ENCODE data around the gene CD40. TPM values are rescaled to one million over a fixed set of nuclear protein-coding genes. Genes with fewer than 3 reads are reported as not detected.

Gene CD40
- polyA plus RNA-seq, 2 of the 4 experiments (the other 2 are of a cell fraction), result 4.9 to 5.2 TPM

DNA sequence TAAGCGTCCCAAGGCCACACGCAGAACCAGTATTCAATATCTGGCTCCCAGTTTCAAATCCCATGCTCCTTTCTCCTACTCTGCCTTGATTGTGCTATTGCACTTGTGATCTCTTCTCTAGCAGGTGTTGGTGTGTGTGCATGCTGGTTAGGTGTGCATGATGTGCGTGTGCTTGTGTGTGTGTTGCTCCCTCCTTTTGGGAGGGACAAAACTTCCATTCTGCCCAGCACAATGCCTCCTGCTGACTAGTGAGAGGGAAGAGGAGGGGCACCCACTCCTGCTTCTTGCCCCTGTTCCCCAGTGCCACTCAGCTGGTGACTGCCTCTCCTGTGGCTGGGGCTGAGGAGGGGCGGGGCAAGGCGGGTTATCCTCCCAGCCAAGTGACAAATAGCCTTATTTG, 19.7 kb downstream of the CD40 start:
- Histone ChIP-seq H3K4me2 (no peak overlapping the region), H3K27ac (no peak overlapping the region), H3K4me1 (no peaks in the 10 kb centered on the region), H3K9me3 (no peaks in the 10 kb centered on the region), H3K4me3 (no peak overlapping the region)
- 32% methylated on average over 5 of the region's 5 CpGs for WGBS (ENCODE audit: missing lambda C conversion rate)
- ATAC-seq (no peak), DNase-seq (ENCODE audit: low read depth in 1 of 2, low spot score in 1 of 2) (no peak), FAIRE-seq (no peak)
- ChIA-PET POLR2A (no interaction called here), CTCF (interaction anchor here (0.7 to 1.6 kb wide), 3 partner anchors 37 to 114 kb away, joined by 3 to 4 read pairs (median 3); no protein-coding TSS in a partner anchor)
- no peak for TF ChIP-seq CBX2 (IDR thresholded peaks at IDR 0.05; ENCODE audit: borderline replicate concordance, low read depth)
- no peak for TF ChIP-seq EHF (CRISPR knock-in tag; IDR thresholded peaks at IDR 0.05)
- TF ChIP-seq, protein P1, sequence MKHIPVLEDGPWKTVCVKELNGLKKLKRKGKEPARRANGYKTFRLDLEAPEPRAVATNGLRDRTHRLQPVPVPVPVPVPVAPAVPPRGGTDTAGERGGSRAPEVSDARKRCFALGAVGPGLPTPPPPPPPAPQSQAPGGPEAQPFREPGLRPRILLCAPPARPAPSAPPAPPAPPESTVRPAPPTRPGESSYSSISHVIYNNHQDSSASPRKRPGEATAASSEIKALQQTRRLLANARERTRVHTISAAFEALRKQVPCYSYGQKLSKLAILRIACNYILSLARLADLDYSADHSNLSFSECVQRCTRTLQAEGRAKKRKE (CRISPR knock-in tag; IDR thresholded peaks at IDR 0.05; ENCODE audit: low read depth), result no peak
- no peak for TF ChIP-seq FOSL2 (IDR thresholded peaks at IDR 0.05)
- no peak for TF ChIP-seq FOSL2 (CRISPR knock-in tag; IDR thresholded peaks at IDR 0.05)

DNA sequence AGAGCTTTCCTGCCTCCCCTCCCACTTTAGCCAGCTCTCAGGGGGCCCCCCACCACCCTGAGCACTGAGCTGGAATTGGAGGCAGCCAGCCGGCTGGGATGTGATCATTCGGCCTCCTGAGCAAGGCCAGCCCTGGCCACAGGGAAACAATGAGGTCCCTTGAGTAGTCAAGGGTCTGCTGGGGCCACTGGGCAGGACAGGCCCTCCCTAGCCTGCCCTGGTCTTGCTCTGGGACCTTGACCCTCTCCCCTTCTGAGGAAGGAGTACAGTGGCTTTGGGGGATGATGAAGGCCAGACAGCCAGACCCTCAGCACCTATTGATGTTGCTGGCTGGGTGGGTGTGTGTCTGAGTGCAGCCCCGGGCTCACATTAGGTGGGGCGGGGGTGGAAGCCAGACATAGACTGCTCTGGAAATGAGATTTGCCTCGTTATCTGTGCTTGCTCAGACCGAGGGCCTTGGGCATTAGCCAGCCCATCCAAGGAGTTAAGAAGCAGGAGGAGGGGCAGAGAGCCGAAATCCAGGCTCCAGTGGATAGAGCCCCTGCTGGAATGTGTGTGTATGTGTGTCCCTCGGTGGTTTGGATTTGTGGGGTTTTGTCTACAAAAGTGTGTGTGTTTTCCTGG, 21.3 kb downstream of the CD40 start:
- CTCF ChIA-PET, result interaction anchor here (0.6 to 1.6 kb wide), 6 partner anchors 11 to 238 kb away, joined by 3 to 4 read pairs (median 4); no protein-coding TSS in a partner anchor
- POLR2A ChIA-PET, result no interaction called here
- ATAC-seq, result peak in 1 of 2 experiments; percentile 35; a peak in 2 of 6 replicates
- TF ChIP-seq PHF8 (IDR thresholded peaks at IDR 0.05; ENCODE audit: borderline replicate concordance, low read depth), result no peak
- TF ChIP-seq ESRRA (IDR thresholded peaks at IDR 0.05; ENCODE audit: borderline replicate concordance, low read length), result no peak
- no peak for TF ChIP-seq CEBPB (IDR thresholded peaks at IDR 0.05)
- TF ChIP-seq HOXA7 (CRISPR knock-in tag; IDR thresholded peaks at IDR 0.05), result no peak
- no peak for DNase-seq (ENCODE audit: low read depth in 1 of 2, low spot score in 1 of 2)
- Histone ChIP-seq H3K9me3 (no peaks in the 10 kb centered on the region), H3K4me3 (no peak overlapping the region), H3K4me1 (no peaks in the 10 kb centered on the region), H3K27ac (no peak overlapping the region), H3K4me2 (no peak overlapping the region)
- FAIRE-seq, result no peak
- WGBS (ENCODE audit: missing lambda C conversion rate), result 13% methylated on average over 4 of the region's 8 CpGs

DNA sequence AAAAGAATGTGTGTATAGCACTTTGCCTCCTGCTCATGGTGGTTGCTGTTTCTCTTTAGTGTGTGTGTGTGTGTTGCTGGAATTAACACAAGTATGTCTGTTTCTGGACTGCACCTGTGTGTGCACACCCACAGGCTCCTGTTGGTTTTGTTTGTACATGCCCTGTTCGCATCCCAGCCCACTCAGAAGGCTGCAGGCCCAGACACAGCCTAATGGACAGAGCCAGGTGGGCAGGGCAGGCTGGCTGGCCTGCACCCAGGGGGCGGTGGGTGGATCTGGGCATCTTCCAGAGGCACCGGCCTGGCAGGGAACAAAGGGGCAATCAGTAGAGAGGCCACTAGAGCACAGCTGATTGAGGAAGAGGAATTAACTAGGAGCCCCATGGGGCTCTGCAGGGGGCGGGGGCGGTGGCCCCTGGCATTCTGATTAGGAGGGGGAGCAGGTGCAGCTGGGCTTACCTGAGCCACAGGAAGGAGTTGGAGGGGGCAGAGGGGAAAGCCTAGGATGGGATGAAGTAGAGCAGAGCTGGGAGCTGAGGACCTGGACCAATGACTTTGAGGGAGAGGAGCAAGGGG, 21.9 kb downstream of the CD40 start:
- Histone ChIP-seq H3K9me3 (no peaks in the 10 kb centered on the region), H3K4me2 (no peak overlapping the region), H3K4me3 (no peak overlapping the region), H3K4me1 (no peaks in the 10 kb centered on the region), H3K27ac (no peak overlapping the region)
- TF ChIP-seq, protein P2, sequence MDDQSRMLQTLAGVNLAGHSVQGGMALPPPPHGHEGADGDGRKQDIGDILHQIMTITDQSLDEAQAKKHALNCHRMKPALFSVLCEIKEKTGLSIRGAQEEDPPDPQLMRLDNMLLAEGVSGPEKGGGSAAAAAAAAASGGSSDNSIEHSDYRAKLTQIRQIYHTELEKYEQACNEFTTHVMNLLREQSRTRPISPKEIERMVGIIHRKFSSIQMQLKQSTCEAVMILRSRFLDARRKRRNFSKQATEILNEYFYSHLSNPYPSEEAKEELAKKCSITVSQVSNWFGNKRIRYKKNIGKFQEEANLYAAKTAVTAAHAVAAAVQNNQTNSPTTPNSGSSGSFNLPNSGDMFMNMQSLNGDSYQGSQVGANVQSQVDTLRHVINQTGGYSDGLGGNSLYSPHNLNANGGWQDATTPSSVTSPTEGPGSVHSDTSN (IDR thresholded peaks at IDR 0.05), result no peak
- TF ChIP-seq HEYL (CRISPR knock-in tag; IDR thresholded peaks at IDR 0.05) (no peak), PHF8 (IDR thresholded peaks at IDR 0.05; ENCODE audit: borderline replicate concordance, low read depth) (no peak), JUNB (IDR thresholded peaks at IDR 0.05) (no peak), EHF (CRISPR knock-in tag; IDR thresholded peaks at IDR 0.05) (no peak), CHD2 (IDR thresholded peaks at IDR 0.05; ENCODE audit: low read length, partially characterized antibody) (no peak), RCOR1 (IDR thresholded peaks at IDR 0.05; ENCODE audit: low read depth, low read length) (no peak)
- no peak for FAIRE-seq
- 25% methylated on average over 1 of the region's 5 CpGs for WGBS (ENCODE audit: missing lambda C conversion rate)
- DNase-seq (ENCODE audit: low read depth in 1 of 2, low spot score in 1 of 2), result no peak
- CTCF ChIA-PET, result interaction anchor here (0.9 to 3.0 kb wide), 3 partner anchors 9 to 209 kb away, joined by 3 to 28 read pairs (median 10); no protein-coding TSS in a partner anchor
- ATAC-seq, result no peak
- POLR2A ChIA-PET, result no interaction called here

DNA sequence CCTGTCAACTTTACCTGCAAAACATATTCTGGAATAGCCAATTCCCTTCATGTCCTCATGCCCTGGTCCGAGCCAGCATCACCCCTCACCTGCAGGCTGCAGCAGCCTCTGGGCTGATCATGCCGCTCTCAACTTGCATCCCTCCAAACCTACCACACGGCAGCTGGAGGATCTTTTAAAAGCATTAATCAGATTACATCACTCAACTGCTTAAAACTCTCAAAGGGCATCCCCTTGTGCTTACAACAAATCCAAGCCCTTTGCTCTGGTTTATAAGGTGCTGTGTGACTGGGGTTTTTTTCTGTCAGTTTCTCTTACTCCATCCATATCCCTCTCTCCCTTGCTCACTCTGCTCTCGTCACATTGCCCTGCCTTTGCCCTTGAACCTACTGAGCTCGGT, 24.0 kb downstream of the CD40 start:
- no peak overlapping the region for H3K27ac ChIP-seq
- WGBS (ENCODE audit: missing lambda C conversion rate), result 9% methylated on average over 5 of the region's 5 CpGs
- no peak for TF ChIP-seq RCOR1 (IDR thresholded peaks at IDR 0.05; ENCODE audit: low read depth, low read length)
- TF ChIP-seq ZNF302 (CRISPR knock-in tag; IDR thresholded peaks at IDR 0.05), result no peak
- TF ChIP-seq TP53 (CRISPR knock-in tag; IDR thresholded peaks at IDR 0.05), result no peak
- TF ChIP-seq TFCP2L1 (CRISPR knock-in tag; IDR thresholded peaks at IDR 0.05), result no peak
- TF ChIP-seq FOSB (CRISPR knock-in tag; IDR thresholded peaks at IDR 0.05), result no peak
- TF ChIP-seq ESRRA (IDR thresholded peaks at IDR 0.05; ENCODE audit: borderline replicate concordance, low read length), result no peak
- TF ChIP-seq HOXA7 (CRISPR knock-in tag; IDR thresholded peaks at IDR 0.05), result no peak
- no peak for TF ChIP-seq CEBPB (IDR thresholded peaks at IDR 0.05)
- no peak for TF ChIP-seq SREBF2 (IDR thresholded peaks at IDR 0.05)
- TF ChIP-seq, protein P3, sequence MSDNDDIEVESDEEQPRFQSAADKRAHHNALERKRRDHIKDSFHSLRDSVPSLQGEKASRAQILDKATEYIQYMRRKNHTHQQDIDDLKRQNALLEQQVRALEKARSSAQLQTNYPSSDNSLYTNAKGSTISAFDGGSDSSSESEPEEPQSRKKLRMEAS (IDR thresholded peaks at IDR 0.05), result no peak
- TF ChIP-seq, protein P2 (IDR thresholded peaks at IDR 0.05), result no peak
- no peak for TF ChIP-seq GATA3 (IDR thresholded peaks at IDR 0.05; ENCODE audit: borderline replicate concordance)
- no peak for TF ChIP-seq JUNB (IDR thresholded peaks at IDR 0.05)
- TF ChIP-seq HDAC2 (IDR thresholded peaks at IDR 0.05), result no peak
- TF ChIP-seq CHD2 (IDR thresholded peaks at IDR 0.05; ENCODE audit: low read length, partially characterized antibody), result no peak
- TF ChIP-seq, protein P4, sequence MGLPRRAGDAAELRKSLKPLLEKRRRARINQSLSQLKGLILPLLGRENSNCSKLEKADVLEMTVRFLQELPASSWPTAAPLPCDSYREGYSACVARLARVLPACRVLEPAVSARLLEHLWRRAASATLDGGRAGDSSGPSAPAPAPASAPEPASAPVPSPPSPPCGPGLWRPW (IDR thresholded peaks at IDR 0.05), result no peak
- no peak for TF ChIP-seq EP300 (IDR thresholded peaks at IDR 0.05)
- no peak for TF ChIP-seq POLR2A (IDR thresholded peaks at IDR 0.05; ENCODE audit: low read length)
- no peak for TF ChIP-seq RNF2 (IDR thresholded peaks at IDR 0.05; ENCODE audit: borderline replicate concordance, low read depth)
- ChIA-PET CTCF (interaction anchor here (0.7 to 3.0 kb wide), 6 partner anchors 9 to 537 kb away, joined by 3 to 28 read pairs (median 4); no protein-coding TSS in a partner anchor), POLR2A (no interaction called here)
- H3K4me1 ChIP-seq, result no peaks in the 10 kb centered on the region
- H3K4me3 ChIP-seq, result no peak overlapping the region
- no peak for ATAC-seq
- DNase-seq (ENCODE audit: low read depth in 1 of 2, low spot score in 1 of 2), result no peak
- no peak for FAIRE-seq
- no peaks in the 10 kb centered on the region for H3K9me3 ChIP-seq
- no peak overlapping the region for H3K4me2 ChIP-seq

Measured in A549 (cell line).